ENCODE results near the gene PTP4A2. TPM values are rescaled to one million over a fixed set of nuclear protein-coding genes. Genes with fewer than 3 reads are reported as not detected.
A peak's percentile ranks its signal among the peaks of the same experiment; 100 is the strongest.
"Not testable (repeated sequence)": the region's sequence is repeated elsewhere in the genome, so short reads cannot be mapped to it uniquely, and the experiment has no call there.

PTP4A2 gene
- polyA plus RNA-seq, 3 donors: 227 to 501 (median 294) TPM

GRCh38 chr1:31900790-31901189, 37.4 kb downstream of the PTP4A2 start:
- no peak for DNase-seq
- peak overlapping the region in 1 of 7 donors; percentile 1 for H3K27ac Mint-ChIP-seq
- no peak for TF ChIP-seq CTCF (IDR thresholded peaks at IDR 0.05)

GRCh38 chr1:31897526-31898100, 40.6 kb downstream of the PTP4A2 start:
- Histone ChIP-seq H3K4me1 (ENCODE audit: control insufficient read depth in 1 of 2, insufficient read depth in 2 of 2, low read length in 2 of 2) (peaks cover 21 to 24% of the 10 kb centered on the region in 2 donors), H3K9ac (ENCODE audit: insufficient read depth, low read length, poor library complexity, severe bottlenecking) (no peak overlapping the region), H3K9me3 (replicated peaks in 1 of 2; ENCODE audit: control insufficient read depth in 1 of 2, insufficient read depth in 1 of 2, low read length in 2 of 2) (no peaks in the 10 kb centered on the region), H3K27me3 (ENCODE audit: control insufficient read depth in 2 of 2, insufficient read depth in 2 of 2, low read length in 2 of 2) (no peaks in the 10 kb centered on the region), H3K4me2 (replicated peaks; ENCODE audit: extremely low read depth, low read length, poor library complexity, severe bottlenecking) (no peak overlapping the region), H3K27ac (ENCODE audit: low read depth in 1 of 2, low read length in 2 of 2) (no peak overlapping the region), H3K79me2 (ENCODE audit: insufficient read depth, low read length) (no peaks in the 10 kb centered on the region), H3K36me3 (replicated peaks in 1 of 2; ENCODE audit: control insufficient read depth in 1 of 2, insufficient read depth in 2 of 2, low read length in 2 of 2) (no peaks in the 10 kb centered on the region), H4K20me1 (ENCODE audit: insufficient read depth, low read length) (no peaks in the 10 kb centered on the region), H3K4me3 (replicated peaks in 1 of 3; ENCODE audit: low read depth in 2 of 3, low read length in 3 of 3) (no peak overlapping the region), H2AFZ (ENCODE audit: insufficient read depth, low read depth, low read length, poor library complexity, severe bottlenecking) (no peak overlapping the region)
- peaks cover 18% of the 10 kb centered on the region for H3K4me1 Mint-ChIP-seq
- no peak overlapping the region for H3K27ac Mint-ChIP-seq
- WGBS (ENCODE audit: insufficient coverage): 87% methylated on average over 6 of the region's 6 CpGs
- H3K4me3 Mint-ChIP-seq: no peak overlapping the region
- H3K9me3 Mint-ChIP-seq: peaks cover 0 to 4% (median 0%) of the 10 kb centered on the region in 7 donors
- no peak for DNase-seq
- no peaks in the 10 kb centered on the region for H3K36me3 Mint-ChIP-seq
- intact Hi-C loops (cut with micrococcal nuclease): no loop called here
- H3K27me3 Mint-ChIP-seq (ENCODE audit: low read depth in 3 of 3): peaks cover 0 to 2% (median 2%) of the 10 kb centered on the region in 3 donors
- no peak for TF ChIP-seq CTCF (IDR thresholded peaks at IDR 0.05)

More at GRCh38 chr1:31900790-31901189, 37.4 kb downstream of the PTP4A2 start:
- Mint-ChIP-seq H3K4me3 (no peak overlapping the region), H3K36me3 (peaks cover 2 to 3% of the 10 kb centered on the region in 2 donors), H3K9me3 (peaks cover 0 to 3% (median 0%) of the 10 kb centered on the region in 7 donors), H3K27me3 (ENCODE audit: low read depth in 3 of 3) (peaks cover 1 to 2% (median 2%) of the 10 kb centered on the region in 3 donors), H3K4me1 (peaks cover 42% of the 10 kb centered on the region)
- Histone ChIP-seq H3K9me3 (replicated peaks in 1 of 2; ENCODE audit: control insufficient read depth in 1 of 2, insufficient read depth in 1 of 2, low read length in 2 of 2) (no peaks in the 10 kb centered on the region), H3K27ac (ENCODE audit: low read depth in 1 of 2, low read length in 2 of 2) (no peak overlapping the region), H3K79me2 (ENCODE audit: insufficient read depth, low read length) (no peaks in the 10 kb centered on the region), H3K4me1 (ENCODE audit: control insufficient read depth in 1 of 2, insufficient read depth in 2 of 2, low read length in 2 of 2) (peaks cover 52 to 55% of the 10 kb centered on the region in 2 donors), H3K4me2 (replicated peaks; ENCODE audit: extremely low read depth, low read length, poor library complexity, severe bottlenecking) (no peak overlapping the region), H3K27me3 (ENCODE audit: control insufficient read depth in 2 of 2, insufficient read depth in 2 of 2, low read length in 2 of 2) (no peaks in the 10 kb centered on the region), H3K9ac (ENCODE audit: insufficient read depth, low read length, poor library complexity, severe bottlenecking) (no peak overlapping the region), H4K20me1 (ENCODE audit: insufficient read depth, low read length) (peaks cover 15% of the 10 kb centered on the region), H2AFZ (ENCODE audit: insufficient read depth, low read depth, low read length, poor library complexity, severe bottlenecking) (no peak overlapping the region), H3K36me3 (replicated peaks in 1 of 2; ENCODE audit: control insufficient read depth in 1 of 2, insufficient read depth in 2 of 2, low read length in 2 of 2) (peaks cover 0 to 2% of the 10 kb centered on the region in 2 donors), H3K4me3 (replicated peaks in 1 of 3; ENCODE audit: low read depth in 2 of 3, low read length in 3 of 3) (no peak overlapping the region)
- no CpG with 5 or more reads among the region's 3 CpGs for WGBS (ENCODE audit: insufficient coverage)
- intact Hi-C loops (cut with micrococcal nuclease): loop anchor here (5.0 to 10.0 kb wide), 3 partner anchors 62 to 86 kb away; partner anchors contain the start of gene SPOCD1 (in 1 of the 2)

- H3K9me3 Mint-ChIP-seq; H3K4me3 ChIP-seq (replicated peaks in 1 of 3; ENCODE audit: low read depth in 2 of 3, low read length in 3 of 3); H3K36me3 Mint-ChIP-seq; H3K27ac ChIP-seq (ENCODE audit: low read depth in 1 of 2, low read length in 2 of 2); H3K4me2 ChIP-seq (replicated peaks; ENCODE audit: extremely low read depth, low read length, poor library complexity, severe bottlenecking); H2AFZ ChIP-seq (ENCODE audit: insufficient read depth, low read depth, low read length, poor library complexity, severe bottlenecking); intact Hi-C loops (cut with micrococcal nuclease); H3K9ac ChIP-seq (ENCODE audit: insufficient read depth, low read length, poor library complexity, severe bottlenecking); H3K27me3 ChIP-seq (ENCODE audit: control insufficient read depth in 2 of 2, insufficient read depth in 2 of 2, low read length in 2 of 2); H3K27me3 Mint-ChIP-seq (ENCODE audit: low read depth in 3 of 3); H3K36me3 ChIP-seq (replicated peaks in 1 of 2; ENCODE audit: control insufficient read depth in 1 of 2, insufficient read depth in 2 of 2, low read length in 2 of 2); H3K9me3 ChIP-seq (replicated peaks in 1 of 2; ENCODE audit: control insufficient read depth in 1 of 2, insufficient read depth in 1 of 2, low read length in 2 of 2); DNase-seq; H3K27ac Mint-ChIP-seq; H3K79me2 ChIP-seq (ENCODE audit: insufficient read depth, low read length); H3K4me3 Mint-ChIP-seq; H4K20me1 ChIP-seq (ENCODE audit: insufficient read depth, low read length): not testable (repeated sequence)
- H3K4me1 ChIP-seq (ENCODE audit: control insufficient read depth in 1 of 2, insufficient read depth in 2 of 2, low read length in 2 of 2): peaks cover 13 to 14% of the 10 kb centered on the region in 2 donors
- peaks cover 11% of the 10 kb centered on the region for H3K4me1 Mint-ChIP-seq
- 71% methylated on average over 2 of the region's 2 CpGs for WGBS (ENCODE audit: insufficient coverage)
These were observed 42.5 kb downstream of the PTP4A2 start for GRCh38 chr1:31895474-31896198.

Measured in CD14-positive monocyte (primary cell).